GM12878 (cell line): ENCODE data around the gene LARP4B. TPM values are rescaled to one million over a fixed set of nuclear protein-coding genes. Genes with fewer than 3 reads are reported as not detected.

ENCODE experiments used
- ATAC-seq: fragments of 200-7000 bp; cut with Tn5 transposase; 3 replicates; pipeline ENCODE4 v1.9.1; 2020; ENCODE audit warnings: mild to moderate bottlenecking, moderate library complexity
- BruUV-seq: library from RNA; stranded (reverse); fragments of 400-500 nt; replicated peaks from 2 replicates; lab custom pipeline; 2021; lab: Mats Ljungman, UMichigan
- CTCF ChIA-PET: fragments of 300-600 bp; sonication (Branson Sonifier 250); formaldehyde crosslinking; extraction: SDS; loops from one replicate; lab custom pipeline; 2021; ENCODE audit warnings: inconsistent platforms; lab: Yijun Ruan, JAX
- POLR2A ChIA-PET: fragments of 350-600 bp; formaldehyde crosslinking; extraction: SDS; loops from one replicate; lab custom pipeline; 2021; ENCODE audit warnings: inconsistent platforms; lab: Charles Lee
- RAD21 ChIA-PET: fragments of 300-600 bp; sonication (Branson Sonifier 250); formaldehyde crosslinking; loops from one replicate; lab custom pipeline; 2023; ENCODE audit warnings: antibody characterized with exemption; ENCODE audit not compliant: unreplicated experiment; lab: Charles Lee
- SMC1A ChIA-PET: fragments of 300-600 bp; sonication (Branson Sonifier 250); formaldehyde crosslinking; loops from one replicate; lab custom pipeline; 2023; ENCODE audit not compliant: unreplicated experiment, uncharacterized antibody; lab: Charles Lee
- DNase-seq: peaks from one replicate; pipeline ENCODE4 v3.0.0-alpha.2; 2011; ENCODE audit warnings: low read depth, low spot score
- FAIRE-seq: peaks from 3 replicates; lab custom pipeline; 2011; peaks lifted over from hg19 to GRCh38; lab: Jason Lieb, UNC
- H2AFZ ChIP-seq: 2 replicates; pipeline ENCODE4 v1.6.0; 2011; ENCODE audit warnings: low read depth, low read length, control low read depth; ENCODE audit not compliant: control insufficient read depth
- H3K27ac ChIP-seq: 2 replicates; pipeline ENCODE4 v1.5.1; 2011; ENCODE audit warnings: control low read depth; ENCODE audit not compliant: control insufficient read depth, insufficient read depth
- H3K27me3 ChIP-seq, 2 experiments: replicated peaks in 1 of 2; 2 replicates each; pipeline versions ENCODE4 v1.6.0 to v1.6.1; 2011; ENCODE audit warnings: low read length in 1 of 2; ENCODE audit not compliant: control insufficient read depth in 2 of 2, insufficient read depth in 2 of 2
- H3K36me3 ChIP-seq, 2 experiments: 2 replicates each; pipeline ENCODE4 v1.5.1; 2011; ENCODE audit warnings: low read length in 1 of 2; ENCODE audit not compliant: control insufficient read depth in 2 of 2, insufficient read depth in 2 of 2
- H3K4me1 ChIP-seq: 2 replicates; pipeline ENCODE4 v1.6.1; 2011; ENCODE audit warnings: mild to moderate bottlenecking, low read length, moderate library complexity, mixed read lengths; ENCODE audit not compliant: control insufficient read depth, insufficient read depth
- H3K4me2 ChIP-seq: 2 replicates; pipeline ENCODE4 v1.6.0; 2011; ENCODE audit warnings: control low read depth; ENCODE audit not compliant: control insufficient read depth, insufficient read depth
- H3K4me3 ChIP-seq: fragments of 200-600 bp; sonication (generic); 2 replicates; pipeline ENCODE4 v1.5.1; 2016
- H3K79me2 ChIP-seq: 2 replicates; pipeline ENCODE4 v1.6.0; 2011; ENCODE audit warnings: low read length; ENCODE audit not compliant: control insufficient read depth, insufficient read depth
- H3K9ac ChIP-seq: 2 replicates; pipeline ENCODE4 v1.8.0; 2011; ENCODE audit warnings: low read length, control low read depth, mixed read lengths; ENCODE audit not compliant: control insufficient read depth, insufficient read depth
- H3K9me3 ChIP-seq: replicated peaks from 3 replicates; pipeline ENCODE4 v1.5.1; 2011; ENCODE audit warnings: mild to moderate bottlenecking, low read length; ENCODE audit not compliant: control insufficient read depth, insufficient read depth
- H4K20me1 ChIP-seq: 2 replicates; pipeline ENCODE4 v1.6.0; 2011; ENCODE audit not compliant: control insufficient read depth, insufficient read depth
- EP300 ChIP-seq, 2 experiments: fragments of 150-350 bp in 1 of 2; IDR thresholded peaks; 2 replicates each; pipeline ENCODE4 v1.6.1; 2011 to 2012; ENCODE audit warnings: low read depth in 2 of 2, low read length in 2 of 2, borderline replicate concordance in 1 of 2, improper control_type of control experiment in 1 of 2, inconsistent platforms in 1 of 2; ENCODE audit not compliant: control insufficient read depth in 1 of 2
- MYB ChIP-seq: fragments of 150-350 bp; IDR thresholded peaks from 2 replicates; pipeline ENCODE4 v1.6.1; 2014; ENCODE audit warnings: mild to moderate bottlenecking, low read depth, low read length, borderline replicate concordance
- PML ChIP-seq: IDR thresholded peaks from 2 replicates; pipeline ENCODE4 v1.6.1; 2012; ENCODE audit warnings: low read length, inconsistent platforms
- SMC3 ChIP-seq: IDR thresholded peaks from 2 replicates; pipeline ENCODE4 v1.6.1; 2011; ENCODE audit warnings: low read length, improper control_type of control experiment, borderline replicate concordance
- SP1 ChIP-seq: IDR thresholded peaks from one replicate; pipeline ENCODE4 v1.6.1; 2011; ENCODE audit warnings: low read depth, low read length
- TAF1 ChIP-seq: IDR thresholded peaks from 2 replicates; pipeline ENCODE4 v1.6.1; 2011; ENCODE audit warnings: mild to moderate bottlenecking, low read depth, low read length, borderline replicate concordance
- TCF3 ChIP-seq: IDR thresholded peaks from 2 replicates; pipeline ENCODE4 v1.6.1; 2012; ENCODE audit warnings: low read depth, mild to moderate bottlenecking, low read length, borderline replicate concordance; ENCODE audit not compliant: insufficient read depth
- WRNIP1 ChIP-seq: IDR thresholded peaks from 2 replicates; pipeline ENCODE4 v1.6.1; 2011; ENCODE audit warnings: low read depth, low read length, improper control_type of control experiment, borderline replicate concordance
- ZNF207 ChIP-seq: fragments of 450-650 bp; IDR thresholded peaks from 2 replicates; pipeline ENCODE4 v1.6.1; 2014; ENCODE audit warnings: antibody characterized with exemption, mild to moderate bottlenecking, borderline replicate concordance
- ZNF622 ChIP-seq: fragments of 450-650 bp; IDR thresholded peaks from 2 replicates; pipeline ENCODE4 v1.6.1; 2017; ENCODE audit warnings: mild to moderate bottlenecking, inconsistent platforms
- WGBS: methylation state at CpG from one replicate; pipeline ENCODE4 v1.1.6; 2016; ENCODE audit warnings: low lambda C conversion rate; ENCODE audit not compliant: insufficient replicate concordance, insufficient coverage; ENCODE audit errors: missing lambda C conversion rate; 5-methylcytosine and 5-hydroxymethylcytosine counted together
- in situ Hi-C: fragments of 300-500 bp; cut with MboI; formaldehyde crosslinking; loops from 9 replicates; pipeline ENCODE4 v1.14.3; 2018; ENCODE audit warnings: mixed read lengths
- intact Hi-C: fragments of 100-400 bp; cut with micrococcal nuclease; formaldehyde crosslinking; loops from one replicate; pipeline ENCODE4 v1.14.2; 2022; ENCODE audit not compliant: unreplicated experiment
- polyA plus RNA-seq, 11 experiments: library from polyadenylated mRNA; depleted of rRNA in 4 of 11; unstranded in 6 of 11; stranded (reverse) in 5 of 11; fragments of >200 nt; fragmentation: Nextera tagmentation in 4 of 11; fragmentation: Illumina TruSeq in 1 of 11; extraction: Ambion mirVana in 4 of 11; extraction: Trizol in 1 of 11; gene quantifications; 1 replicate in 1 of 11; 2 replicates in 10 of 11; pipeline versions ENCODE4 v1.2.1 to v1.2.3, GENCODE V29; 2011 to 2016; ENCODE audit warnings: inconsistent platforms in 2 of 11, missing spikeins in 2 of 11, low read depth in 1 of 11
- total RNA-seq, 4 experiments: library from RNA; depleted of rRNA in 3 of 4; stranded (reverse); fragments of >200 nt in 3 of 4; fragmentation: Illumina TruSeq in 1 of 4; extraction: Trizol in 1 of 4; gene quantifications; 2 replicates each; pipeline versions ENCODE4 v1.2.1 to v1.2.3, GENCODE V29; 2013 to 2021
- TF ChIP-seq, protein P1 (sequence below): fragments of 450-650 bp; IDR thresholded peaks from 2 replicates; pipeline ENCODE4 v1.6.1; 2017; ENCODE audit warnings: mild to moderate bottlenecking, moderate library complexity
- TF ChIP-seq, protein P2 (sequence below): IDR thresholded peaks from 2 replicates; pipeline ENCODE4 v1.6.1; 2011; ENCODE audit warnings: borderline replicate concordance, low read depth, mild to moderate bottlenecking, moderate library complexity, mixed read lengths, low read length; ENCODE audit not compliant: insufficient read depth; ENCODE audit errors: extremely low read length
- TF ChIP-seq, protein P3 (sequence below): IDR thresholded peaks from 2 replicates; pipeline ENCODE4 v1.6.1; 2012; ENCODE audit warnings: low read depth, low read length, improper control_type of control experiment
- TF ChIP-seq, protein P4 (sequence below): IDR thresholded peaks from 2 replicates; pipeline ENCODE4 v1.6.1; 2011; ENCODE audit warnings: mild to moderate bottlenecking, low read depth, low read length, moderate library complexity; ENCODE audit not compliant: insufficient replicate concordance

The LARP4B gene
- total and polyA plus RNA-seq, 10 of the 15 experiments (the other 5 are each of a cell fraction or from before 2014, with no cell fraction given) = 10.5 to 119 (median 39.4) TPM

DNA sequence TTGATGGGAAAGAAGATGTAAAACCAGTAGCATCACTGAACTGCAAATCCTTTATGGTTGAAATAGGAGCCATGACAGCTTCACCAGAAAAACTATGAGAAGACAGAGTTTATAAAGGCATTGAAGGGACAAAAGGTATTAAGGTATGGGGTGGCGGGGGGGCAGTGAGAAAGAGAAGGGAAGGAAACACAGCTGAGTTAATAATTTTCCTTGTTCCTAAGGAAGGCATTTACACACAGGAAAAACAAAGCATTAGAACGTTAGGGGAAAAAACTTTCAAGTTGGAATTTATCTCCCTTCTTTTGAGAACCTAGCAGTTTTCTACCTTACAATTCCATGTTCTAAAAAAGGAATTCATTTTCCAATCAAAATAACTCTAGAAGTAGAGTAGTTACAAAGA lies 4.4 kb downstream of the LARP4B start (continued):
- TF ChIP-seq, protein P1, sequence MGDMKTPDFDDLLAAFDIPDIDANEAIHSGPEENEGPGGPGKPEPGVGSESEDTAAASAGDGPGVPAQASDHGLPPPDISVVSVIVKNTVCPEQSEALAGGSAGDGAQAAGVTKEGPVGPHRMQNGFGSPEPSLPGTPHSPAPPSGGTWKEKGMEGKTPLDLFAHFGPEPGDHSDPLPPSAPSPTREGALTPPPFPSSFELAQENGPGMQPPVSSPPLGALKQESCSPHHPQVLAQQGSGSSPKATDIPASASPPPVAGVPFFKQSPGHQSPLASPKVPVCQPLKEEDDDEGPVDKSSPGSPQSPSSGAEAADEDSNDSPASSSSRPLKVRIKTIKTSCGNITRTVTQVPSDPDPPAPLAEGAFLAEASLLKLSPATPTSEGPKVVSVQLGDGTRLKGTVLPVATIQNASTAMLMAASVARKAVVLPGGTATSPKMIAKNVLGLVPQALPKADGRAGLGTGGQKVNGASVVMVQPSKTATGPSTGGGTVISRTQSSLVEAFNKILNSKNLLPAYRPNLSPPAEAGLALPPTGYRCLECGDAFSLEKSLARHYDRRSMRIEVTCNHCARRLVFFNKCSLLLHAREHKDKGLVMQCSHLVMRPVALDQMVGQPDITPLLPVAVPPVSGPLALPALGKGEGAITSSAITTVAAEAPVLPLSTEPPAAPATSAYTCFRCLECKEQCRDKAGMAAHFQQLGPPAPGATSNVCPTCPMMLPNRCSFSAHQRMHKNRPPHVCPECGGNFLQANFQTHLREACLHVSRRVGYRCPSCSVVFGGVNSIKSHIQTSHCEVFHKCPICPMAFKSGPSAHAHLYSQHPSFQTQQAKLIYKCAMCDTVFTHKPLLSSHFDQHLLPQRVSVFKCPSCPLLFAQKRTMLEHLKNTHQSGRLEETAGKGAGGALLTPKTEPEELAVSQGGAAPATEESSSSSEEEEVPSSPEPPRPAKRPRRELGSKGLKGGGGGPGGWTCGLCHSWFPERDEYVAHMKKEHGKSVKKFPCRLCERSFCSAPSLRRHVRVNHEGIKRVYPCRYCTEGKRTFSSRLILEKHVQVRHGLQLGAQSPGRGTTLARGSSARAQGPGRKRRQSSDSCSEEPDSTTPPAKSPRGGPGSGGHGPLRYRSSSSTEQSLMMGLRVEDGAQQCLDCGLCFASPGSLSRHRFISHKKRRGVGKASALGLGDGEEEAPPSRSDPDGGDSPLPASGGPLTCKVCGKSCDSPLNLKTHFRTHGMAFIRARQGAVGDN = no peak
- TF ChIP-seq SP1 = no peak
- no peak for TF ChIP-seq PML
- TF ChIP-seq, all 136 proteins: peak for 0

DNA sequence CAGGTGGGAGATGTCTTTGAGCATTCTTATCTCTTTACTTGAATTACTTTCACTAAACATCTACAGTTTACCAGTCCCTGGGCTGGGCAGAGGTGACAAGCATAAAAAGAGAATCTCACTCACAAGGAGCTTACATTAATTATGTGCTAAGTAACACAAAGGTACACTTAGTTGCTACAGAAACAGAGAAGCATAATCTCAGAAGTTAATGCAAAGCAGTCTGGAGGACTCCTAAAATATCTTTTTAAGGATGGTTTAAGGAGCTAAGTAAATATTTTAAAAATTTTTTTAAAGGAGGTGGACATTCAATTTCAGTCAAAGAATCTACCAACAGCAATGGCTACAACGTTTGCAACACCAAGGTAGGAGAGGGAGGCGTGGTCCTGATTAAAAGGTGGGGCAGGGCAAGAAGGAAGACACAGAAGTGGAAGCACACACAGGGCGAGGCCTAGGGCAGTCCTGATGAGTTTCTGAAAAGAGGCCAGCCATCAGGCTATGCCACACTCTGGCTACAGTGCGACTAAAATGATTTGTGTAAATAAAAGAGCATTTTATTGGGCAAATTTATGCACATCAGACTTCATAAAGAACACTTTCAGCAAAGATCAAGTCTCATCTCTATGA lies 5.3 kb downstream of the LARP4B start:
- H3K79me2 ChIP-seq = peaks cover 96% of the 10 kb centered on the region
- 51% methylated on average over 4 of the region's 4 CpGs for WGBS
- no peaks in the 10 kb centered on the region for H3K9me3 ChIP-seq
- ChIA-PET SMC1A (no interaction called here), POLR2A (interaction anchor here (0.6 to 0.7 kb wide), 2 partner anchors 29 to 66 kb away, joined by 4 read pairs; no protein-coding TSS in a partner anchor), RAD21 (no interaction called here), CTCF (interaction anchor here (0.6 kb wide), 1 partner anchor 13 kb away, joined by 3 read pairs; no protein-coding TSS in a partner anchor)
- in situ Hi-C loops (no loop called here), intact Hi-C loops (no loop called here)
- no peak overlapping the region for H2AFZ ChIP-seq
- H3K4me3 ChIP-seq = no peak overlapping the region
- DNase-seq (no peak), FAIRE-seq (no peak), ATAC-seq (peak; percentile 17; the same call in 1 of the 3 replicates)
- H3K4me2 ChIP-seq = peak overlapping the region; percentile 55
- no peak overlapping the region for H3K27ac ChIP-seq
- no TSS peak for BruUV-seq
- H4K20me1 ChIP-seq = peaks cover 15% of the 10 kb centered on the region
- H3K36me3 ChIP-seq = peaks cover 7 to 14% of the 10 kb centered on the region in 2 experiments; a peak in 3 of 4 replicates
- no peak overlapping the region for H3K9ac ChIP-seq
- H3K27me3 ChIP-seq = no peaks in the 10 kb centered on the region
- H3K4me1 ChIP-seq = peaks cover 12% of the 10 kb centered on the region
- no peak for TF ChIP-seq TAF1
- TF ChIP-seq SMC3 = no peak
- TF ChIP-seq, protein P2, sequence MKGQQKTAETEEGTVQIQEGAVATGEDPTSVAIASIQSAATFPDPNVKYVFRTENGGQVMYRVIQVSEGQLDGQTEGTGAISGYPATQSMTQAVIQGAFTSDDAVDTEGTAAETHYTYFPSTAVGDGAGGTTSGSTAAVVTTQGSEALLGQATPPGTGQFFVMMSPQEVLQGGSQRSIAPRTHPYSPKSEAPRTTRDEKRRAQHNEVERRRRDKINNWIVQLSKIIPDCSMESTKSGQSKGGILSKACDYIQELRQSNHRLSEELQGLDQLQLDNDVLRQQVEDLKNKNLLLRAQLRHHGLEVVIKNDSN = no peak
- TF ChIP-seq ZNF622 = no peak
- no peak for TF ChIP-seq EP300 (IDR thresholded peaks at IDR 0.05; ENCODE audit: borderline replicate concordance in 1 of 2, control insufficient read depth in 1 of 2, low read depth in 2 of 2, low read length in 2 of 2)
- TF ChIP-seq MYB = no peak
- TF ChIP-seq, protein P3, sequence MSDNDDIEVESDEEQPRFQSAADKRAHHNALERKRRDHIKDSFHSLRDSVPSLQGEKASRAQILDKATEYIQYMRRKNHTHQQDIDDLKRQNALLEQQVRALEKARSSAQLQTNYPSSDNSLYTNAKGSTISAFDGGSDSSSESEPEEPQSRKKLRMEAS = no peak
- no peak for TF ChIP-seq ZNF207
- no peak for TF ChIP-seq TCF3
- TF ChIP-seq, protein P4, sequence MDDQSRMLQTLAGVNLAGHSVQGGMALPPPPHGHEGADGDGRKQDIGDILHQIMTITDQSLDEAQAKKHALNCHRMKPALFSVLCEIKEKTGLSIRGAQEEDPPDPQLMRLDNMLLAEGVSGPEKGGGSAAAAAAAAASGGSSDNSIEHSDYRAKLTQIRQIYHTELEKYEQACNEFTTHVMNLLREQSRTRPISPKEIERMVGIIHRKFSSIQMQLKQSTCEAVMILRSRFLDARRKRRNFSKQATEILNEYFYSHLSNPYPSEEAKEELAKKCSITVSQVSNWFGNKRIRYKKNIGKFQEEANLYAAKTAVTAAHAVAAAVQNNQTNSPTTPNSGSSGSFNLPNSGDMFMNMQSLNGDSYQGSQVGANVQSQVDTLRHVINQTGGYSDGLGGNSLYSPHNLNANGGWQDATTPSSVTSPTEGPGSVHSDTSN = no peak
- no peak for TF ChIP-seq WRNIP1
